ENCODE measurements around the gene ADAMTSL4. TPM values are rescaled to one million over a fixed set of nuclear protein-coding genes. Genes with fewer than 3 reads are reported as not detected.
A peak's percentile ranks its signal among the peaks of the same experiment; 100 is the strongest.

ADAMTSL4 gene
- total RNA-seq, 1 experiment from 2014 or later = 4.3 TPM

DNA sequence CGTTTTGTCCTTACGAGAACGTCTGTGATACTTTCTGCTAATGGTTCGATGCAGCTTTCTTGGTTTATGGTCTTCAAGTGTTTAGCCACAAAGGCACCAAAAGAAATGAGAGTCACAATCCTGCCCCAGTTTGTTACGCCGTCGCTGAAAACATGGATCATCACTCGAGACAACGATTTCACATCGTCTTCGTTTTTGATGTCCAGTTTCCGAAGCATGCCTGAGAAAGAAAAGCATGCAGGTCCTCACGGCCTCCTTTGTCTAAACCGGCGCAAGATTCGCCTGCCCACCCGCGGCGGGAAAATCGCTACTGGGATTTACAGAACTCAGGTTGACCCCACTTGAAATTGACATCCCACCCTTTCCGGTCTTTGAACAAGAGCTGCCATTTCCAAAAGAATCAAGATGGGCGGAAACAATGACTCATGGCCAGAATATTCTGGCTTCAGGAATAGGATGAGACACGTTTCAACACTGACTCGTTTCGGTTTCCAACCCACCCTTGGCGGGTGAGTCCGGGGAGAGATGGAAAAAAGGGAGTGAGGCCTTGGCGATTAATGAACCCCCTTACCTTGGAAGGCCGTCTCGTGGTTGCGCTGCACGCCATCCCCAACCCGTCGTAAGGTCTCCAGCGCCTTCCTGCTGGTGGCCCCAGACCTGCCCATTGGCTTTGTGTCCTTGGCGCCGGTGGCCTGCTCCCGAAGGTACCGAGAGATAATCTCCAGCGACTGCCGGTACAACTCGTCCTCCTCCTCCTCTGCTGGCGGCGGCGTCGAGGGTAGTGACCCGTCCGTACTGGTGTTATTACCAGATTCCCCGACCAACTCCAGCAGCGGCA, 29.3 kb downstream of the ADAMTSL4 start:
- TSS peak; percentile 45 for BruUV-seq (replicated peaks)
- DNase-seq (ENCODE audit: low read depth, low spot score) = no peak

More for the DNA sequence above, 29.3 kb downstream of the ADAMTSL4 start:
- RAD21 ChIA-PET (ENCODE audit: low non-redundant PET in 1 of 2, low total read pairs in 2 of 2, uncharacterized antibody in 2 of 2, unreplicated experiment in 2 of 2) = interaction anchor here in 1 of 2 experiments (0.6 kb wide), 1 partner anchor 114 kb away, joined by 4 read pairs; no protein-coding TSS in a partner anchor
- no peaks in the 10 kb centered on the region for H3K27me3 ChIP-seq (ENCODE audit: insufficient read depth, low read length)
- peaks cover 26 to 52% of the 10 kb centered on the region in 2 experiments for H3K4me1 ChIP-seq (ENCODE audit: control insufficient read depth in 1 of 2, insufficient read depth in 2 of 2, low read length in 2 of 2)
- peak overlapping the region; percentile 86 for H3K4me2 ChIP-seq (ENCODE audit: low read length)
- peaks cover 68% of the 10 kb centered on the region for H3K79me2 ChIP-seq (ENCODE audit: insufficient read depth, low read length)
- ATAC-seq = peak; percentile 5
- CTCF ChIA-PET = interaction anchor here (1.7 kb wide), 1 partner anchor 27 kb away, joined by 4 read pairs; no protein-coding TSS in a partner anchor
- peak overlapping the region; percentile 86 for H3K9ac ChIP-seq (ENCODE audit: low read length)
- POLR2A ChIA-PET = interaction anchor here (0.7 to 3.4 kb wide), 11 partner anchors 8 to 114 kb away, joined by 3 to 41 read pairs (median 17); partner anchors contain the start of gene ENSA
- no peaks in the 10 kb centered on the region for H3K9me2 ChIP-seq (ENCODE audit: insufficient read depth)
- H3K4me3 ChIP-seq (replicated peaks in 1 of 2; ENCODE audit: low read depth in 1 of 2, low read length in 2 of 2) = peak overlapping the region; percentile 71 to 80
- intact Hi-C loops (cut with micrococcal nuclease) = loop anchor here (2.0 to 5.0 kb wide), 3 partner anchors 42 to 399 kb away; partner anchors contain the start of gene ENSA
- no peak overlapping the region for H2AFZ ChIP-seq (ENCODE audit: low read depth, low read length, poor library complexity, severe bottlenecking)
- peaks cover 35 to 50% of the 10 kb centered on the region in 2 experiments for H3K36me3 ChIP-seq (ENCODE audit: control insufficient read depth in 1 of 2, insufficient read depth in 2 of 2, low read length in 2 of 2)
- H4K20me1 ChIP-seq (ENCODE audit: insufficient read depth) = peaks cover 48% of the 10 kb centered on the region
- H3K9me3 ChIP-seq (ENCODE audit: control insufficient read depth in 1 of 2, insufficient read depth in 1 of 2, low read depth in 1 of 2, low read length in 2 of 2) = no peaks in the 10 kb centered on the region
- H3K27ac ChIP-seq (ENCODE audit: low read depth, low read length) = peak overlapping the region; percentile 92
- TF ChIP-seq FOSL1 (IDR thresholded peaks at IDR 0.05; ENCODE audit: low read depth) = peak; percentile 57; the same call in 1 of the 2 replicates
- peak; percentile 63; the same call in 1 of the 2 replicates for TF ChIP-seq SIN3A (IDR thresholded peaks at IDR 0.05; ENCODE audit: low read depth)
- no peak for TF ChIP-seq SRF (IDR thresholded peaks at IDR 0.05; ENCODE audit: low read depth)
- 0 out of 2 replicates have a peak, but pooled peaks have one; percentile 36 for TF ChIP-seq SP1 (IDR thresholded peaks at IDR 0.05; ENCODE audit: low read depth)
- no peak for TF ChIP-seq TCF7L2 (IDR thresholded peaks at IDR 0.05; ENCODE audit: borderline replicate concordance, extremely low read depth, insufficient read depth, insufficient read length)
- TF ChIP-seq YY1 (IDR thresholded peaks at IDR 0.05; ENCODE audit: extremely low read depth, insufficient replicate concordance, low read depth, low read length) = peak; percentile 11
- TF ChIP-seq, protein P1, sequence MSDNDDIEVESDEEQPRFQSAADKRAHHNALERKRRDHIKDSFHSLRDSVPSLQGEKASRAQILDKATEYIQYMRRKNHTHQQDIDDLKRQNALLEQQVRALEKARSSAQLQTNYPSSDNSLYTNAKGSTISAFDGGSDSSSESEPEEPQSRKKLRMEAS (IDR thresholded peaks at IDR 0.05) = peak; percentile 58
- peak; percentile 64; the same call in 1 of the 2 replicates for TF ChIP-seq JUND (IDR thresholded peaks at IDR 0.05)
